Hepatocyte (in vitro differentiated cells): ENCODE results near the gene RAP1GAP. TPM values are rescaled to one million over a fixed set of nuclear protein-coding genes. Genes with fewer than 3 reads are reported as not detected.
A peak's percentile ranks its signal among the peaks of the same experiment; 100 is the strongest.

Experiments used
- DNase-seq: peaks from one replicate; pipeline ENCODE4 v3.0.0-alpha.2; 2016; ENCODE audit warnings: low spot score
- H2AFZ ChIP-seq: fragments of 200-600 bp; sonication (generic); 2 replicates; pipeline ENCODE4 v1.6.0; 2016; ENCODE audit warnings: antibody characterized with exemption, mild to moderate bottlenecking
- H3K27ac ChIP-seq: fragments of 200-600 bp; sonication (generic); 2 replicates; pipeline ENCODE4 v1.5.1; 2016; ENCODE audit warnings: mild to moderate bottlenecking
- H3K27me3 ChIP-seq: fragments of 200-600 bp; sonication (generic); 2 replicates; pipeline ENCODE4 v1.6.1; 2016
- H3K36me3 ChIP-seq: fragments of 200-600 bp; sonication (generic); replicated peaks from 2 replicates; pipeline ENCODE4 v1.5.1; 2016; ENCODE audit warnings: low read depth; ENCODE audit not compliant: insufficient read depth
- H3K4me1 ChIP-seq: fragments of 200-600 bp; sonication (generic); 2 replicates; pipeline ENCODE4 v1.5.1; 2016; ENCODE audit warnings: mild to moderate bottlenecking, moderate library complexity; ENCODE audit not compliant: insufficient read depth
- H3K4me2 ChIP-seq: fragments of 200-600 bp; sonication (generic); 2 replicates; pipeline ENCODE4 v1.6.0; 2016
- H3K4me3 ChIP-seq: fragments of 200-600 bp; sonication (generic); 2 replicates; pipeline ENCODE4 v1.5.1; 2016; ENCODE audit warnings: mild to moderate bottlenecking
- H3K79me2 ChIP-seq: fragments of 200-600 bp; sonication (generic); 2 replicates; pipeline ENCODE4 v1.6.0; 2017; ENCODE audit warnings: mild to moderate bottlenecking
- H3K9me2 ChIP-seq: fragments of 200-600 bp; sonication (generic); replicated peaks from 2 replicates; pipeline ENCODE4 v1.6.0; 2017; ENCODE audit warnings: mild to moderate bottlenecking; ENCODE audit not compliant: insufficient read depth
- H3K9me3 ChIP-seq: fragments of 200-600 bp; sonication (generic); 2 replicates; pipeline ENCODE4 v1.5.1; 2016; ENCODE audit warnings: low read depth, mild to moderate bottlenecking
- H4K20me1 ChIP-seq: fragments of 200-600 bp; sonication (generic); 2 replicates; pipeline ENCODE4 v1.6.0; 2016; ENCODE audit warnings: mild to moderate bottlenecking; ENCODE audit not compliant: insufficient read depth, poor library complexity, severe bottlenecking
- EZH2 ChIP-seq: fragments of 200-600 bp; sonication (generic); IDR thresholded peaks from 2 replicates; pipeline ENCODE4 v1.6.1; 2016; ENCODE audit warnings: antibody characterized with exemption, mild to moderate bottlenecking, borderline replicate concordance
- EZH2phosphoT487 ChIP-seq: fragments of 200-600 bp; sonication (generic); IDR thresholded peaks from one replicate; pipeline ENCODE4 v1.6.1; 2018; ENCODE audit warnings: antibody characterized with exemption, mild to moderate bottlenecking, low read depth, moderate library complexity; ENCODE audit not compliant: unreplicated experiment, severe bottlenecking
- WGBS: methylation state at CpG from one replicate; pipeline ENCODE4 v1.1.6; 2016; ENCODE audit warnings: low lambda C conversion rate; ENCODE audit errors: missing lambda C conversion rate; 5-methylcytosine and 5-hydroxymethylcytosine counted together
- polyA plus RNA-seq: library from polyadenylated mRNA; unstranded; fragments of >200 nt; fragmentation: Nextera tagmentation; extraction: Ambion mirVana; gene quantifications from 2 replicates; pipeline ENCODE4 v1.2.1, GENCODE V29; 2016
- total RNA-seq: library from RNA; depleted of rRNA; stranded (reverse); fragments of >200 nt; gene quantifications from 2 replicates; pipeline ENCODE4 v1.2.3, GENCODE V29; 2014
- TF ChIP-seq, protein P1 (sequence below): fragments of 200-600 bp; sonication (generic); IDR thresholded peaks from 2 replicates; pipeline ENCODE4 v1.5.1; 2016; ENCODE audit warnings: antibody characterized with exemption, mild to moderate bottlenecking; ENCODE audit not compliant: poor library complexity

Gene RAP1GAP
- total and polyA plus RNA-seq, 2 experiments from 2014 or later: 12.3 to 18.0 TPM

DNA sequence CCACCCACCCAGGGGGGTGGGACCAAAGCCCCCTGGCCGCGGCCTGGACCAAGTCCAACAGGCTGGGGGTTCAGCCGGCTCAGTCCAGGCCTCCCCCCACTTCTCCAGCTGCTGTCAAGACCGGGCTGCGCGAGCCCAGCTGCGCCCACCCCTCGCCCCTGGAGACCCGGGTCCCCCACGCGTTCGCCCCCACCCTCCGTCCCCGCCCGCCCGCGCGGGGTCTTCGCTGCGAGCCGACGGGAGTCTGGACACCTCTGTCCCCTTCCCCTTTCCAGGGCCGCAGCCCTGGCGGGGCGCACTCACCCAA lies 253 bp downstream of the RAP1GAP start:
- peak overlapping the region; percentile 100 for H3K4me2 ChIP-seq
- H3K9me2 ChIP-seq: no peaks in the 10 kb centered on the region
- no peaks in the 10 kb centered on the region for H3K27me3 ChIP-seq
- H3K79me2 ChIP-seq: no peaks in the 10 kb centered on the region
- TF ChIP-seq, protein P1, sequence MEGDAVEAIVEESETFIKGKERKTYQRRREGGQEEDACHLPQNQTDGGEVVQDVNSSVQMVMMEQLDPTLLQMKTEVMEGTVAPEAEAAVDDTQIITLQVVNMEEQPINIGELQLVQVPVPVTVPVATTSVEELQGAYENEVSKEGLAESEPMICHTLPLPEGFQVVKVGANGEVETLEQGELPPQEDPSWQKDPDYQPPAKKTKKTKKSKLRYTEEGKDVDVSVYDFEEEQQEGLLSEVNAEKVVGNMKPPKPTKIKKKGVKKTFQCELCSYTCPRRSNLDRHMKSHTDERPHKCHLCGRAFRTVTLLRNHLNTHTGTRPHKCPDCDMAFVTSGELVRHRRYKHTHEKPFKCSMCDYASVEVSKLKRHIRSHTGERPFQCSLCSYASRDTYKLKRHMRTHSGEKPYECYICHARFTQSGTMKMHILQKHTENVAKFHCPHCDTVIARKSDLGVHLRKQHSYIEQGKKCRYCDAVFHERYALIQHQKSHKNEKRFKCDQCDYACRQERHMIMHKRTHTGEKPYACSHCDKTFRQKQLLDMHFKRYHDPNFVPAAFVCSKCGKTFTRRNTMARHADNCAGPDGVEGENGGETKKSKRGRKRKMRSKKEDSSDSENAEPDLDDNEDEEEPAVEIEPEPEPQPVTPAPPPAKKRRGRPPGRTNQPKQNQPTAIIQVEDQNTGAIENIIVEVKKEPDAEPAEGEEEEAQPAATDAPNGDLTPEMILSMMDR: peak; percentile 2
- TF ChIP-seq EZH2: no peak
- no peak for DNase-seq
- WGBS: 1% methylated on average over 12 of the region's 25 CpGs
- H3K36me3 ChIP-seq: no peaks in the 10 kb centered on the region
- peak overlapping the region; percentile 68 for H2AFZ ChIP-seq
- peaks cover 31% of the 10 kb centered on the region for H3K4me1 ChIP-seq
- no peaks in the 10 kb centered on the region for H3K9me3 ChIP-seq
- H4K20me1 ChIP-seq: no peaks in the 10 kb centered on the region
- no peak overlapping the region for H3K27ac ChIP-seq
- peak overlapping the region; percentile 75 for H3K4me3 ChIP-seq

DNA sequence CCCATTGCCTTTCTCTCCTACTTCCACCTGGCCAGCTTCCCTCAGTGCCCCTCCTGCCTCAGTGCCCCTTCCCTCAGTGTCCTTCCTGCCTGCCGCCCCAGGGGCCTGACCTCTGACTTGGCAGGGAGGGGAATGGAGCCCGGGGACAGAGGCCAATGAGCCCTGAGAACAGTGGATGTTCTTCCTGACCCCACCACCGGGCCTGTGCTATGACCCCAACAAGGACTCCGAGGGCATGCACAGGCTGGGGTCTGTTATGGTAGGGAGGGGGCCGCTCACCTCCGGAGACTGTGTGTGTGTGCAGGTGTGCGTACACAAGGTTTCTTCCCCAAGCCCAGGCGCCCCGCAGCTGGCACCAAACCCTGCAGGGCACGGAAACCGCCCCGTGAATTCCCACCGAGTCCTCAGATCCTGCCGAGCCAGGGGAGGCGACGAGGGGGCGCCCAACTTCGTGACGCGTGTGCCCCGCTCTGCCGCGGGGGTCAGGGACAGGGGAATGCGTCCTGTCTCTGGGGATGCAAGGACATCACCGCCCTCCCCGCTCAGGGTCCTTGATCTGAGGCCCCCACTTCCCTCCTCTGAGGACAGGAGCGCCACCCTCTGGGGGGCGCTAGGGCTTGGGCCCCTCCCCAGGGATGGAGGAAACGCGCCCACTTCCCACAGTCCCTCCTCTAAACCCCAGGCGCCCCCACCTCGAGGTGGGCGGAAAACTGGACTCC lies 766 bp downstream of the RAP1GAP start:
- no peak overlapping the region for H3K27ac ChIP-seq
- peak overlapping the region; percentile 100 for H3K4me2 ChIP-seq
- H4K20me1 ChIP-seq: no peaks in the 10 kb centered on the region
- H3K79me2 ChIP-seq: no peaks in the 10 kb centered on the region
- DNase-seq: no peak
- peak overlapping the region; percentile 68 for H2AFZ ChIP-seq
- WGBS: 28% methylated on average over 23 of the region's 33 CpGs
- H3K4me3 ChIP-seq: peak overlapping the region; percentile 75
- TF ChIP-seq EZH2phosphoT487 (no peak), EZH2 (no peak)
- TF ChIP-seq, protein P1: peak; percentile 28
- H3K9me2 ChIP-seq: no peaks in the 10 kb centered on the region
- H3K36me3 ChIP-seq: no peaks in the 10 kb centered on the region
- H3K4me1 ChIP-seq: peaks cover 27% of the 10 kb centered on the region
- no peaks in the 10 kb centered on the region for H3K27me3 ChIP-seq
- no peaks in the 10 kb centered on the region for H3K9me3 ChIP-seq

DNA sequence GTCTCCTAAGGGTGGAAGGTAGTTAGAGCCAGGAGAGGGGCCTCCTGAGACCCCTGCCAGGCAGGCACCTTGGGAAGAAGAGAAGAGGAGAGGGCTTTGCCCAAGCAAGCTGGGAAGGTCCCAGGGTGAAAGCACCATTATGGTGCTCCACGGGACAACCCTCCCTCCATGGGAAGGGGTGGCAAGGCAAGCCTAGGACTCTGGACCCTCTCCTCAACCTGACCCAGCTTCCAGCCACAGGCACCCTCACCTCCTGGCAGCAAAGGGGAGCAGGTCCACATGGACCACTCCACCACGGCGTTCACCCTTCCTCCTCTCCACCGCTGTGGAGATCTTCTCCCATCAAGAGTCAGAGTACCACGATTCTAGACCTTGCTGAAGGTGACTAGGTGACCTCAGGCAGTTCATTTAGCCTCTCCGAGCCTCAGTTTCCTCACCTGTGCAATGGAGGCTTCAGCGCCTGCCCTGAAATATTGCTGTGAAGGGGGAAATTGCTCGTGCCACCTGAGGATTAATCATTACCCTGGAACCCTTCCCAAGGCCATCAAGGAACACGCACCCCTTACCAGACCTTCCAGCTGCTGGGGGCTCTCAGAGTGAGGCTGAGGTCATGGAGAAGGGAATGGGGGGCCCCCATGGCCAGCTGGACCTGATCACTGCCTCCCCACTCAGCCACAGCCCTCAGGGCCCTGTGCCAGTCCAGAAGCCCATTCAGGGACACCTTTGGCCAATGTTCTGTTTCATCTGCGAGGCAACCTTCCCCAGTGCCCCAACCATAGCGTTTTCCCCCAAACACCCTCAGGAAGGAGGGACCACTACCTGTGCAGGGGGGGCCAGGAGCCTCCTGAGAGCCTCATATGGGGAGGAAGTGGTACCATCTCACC lies 1.6 kb downstream of the RAP1GAP start:
- H3K27ac ChIP-seq: no peak overlapping the region
- H4K20me1 ChIP-seq: no peaks in the 10 kb centered on the region
- H3K4me1 ChIP-seq: peaks cover 19% of the 10 kb centered on the region
- H3K27me3 ChIP-seq: no peaks in the 10 kb centered on the region
- no peaks in the 10 kb centered on the region for H3K9me2 ChIP-seq
- TF ChIP-seq EZH2 (no peak), EZH2phosphoT487 (no peak)
- TF ChIP-seq, protein P1: no peak
- no peak overlapping the region for H3K4me3 ChIP-seq
- H3K9me3 ChIP-seq: no peaks in the 10 kb centered on the region
- peak overlapping the region; percentile 100 for H3K4me2 ChIP-seq
- H2AFZ ChIP-seq: no peak overlapping the region
- H3K36me3 ChIP-seq: no peaks in the 10 kb centered on the region
- no peaks in the 10 kb centered on the region for H3K79me2 ChIP-seq
- WGBS: 90% methylated on average over 11 of the region's 11 CpGs
- DNase-seq: no peak
